ENCODE results near the gene SUN2.
A peak's percentile ranks its signal among the peaks of the same experiment; 100 is the strongest.

Gene SUN2

DNA sequence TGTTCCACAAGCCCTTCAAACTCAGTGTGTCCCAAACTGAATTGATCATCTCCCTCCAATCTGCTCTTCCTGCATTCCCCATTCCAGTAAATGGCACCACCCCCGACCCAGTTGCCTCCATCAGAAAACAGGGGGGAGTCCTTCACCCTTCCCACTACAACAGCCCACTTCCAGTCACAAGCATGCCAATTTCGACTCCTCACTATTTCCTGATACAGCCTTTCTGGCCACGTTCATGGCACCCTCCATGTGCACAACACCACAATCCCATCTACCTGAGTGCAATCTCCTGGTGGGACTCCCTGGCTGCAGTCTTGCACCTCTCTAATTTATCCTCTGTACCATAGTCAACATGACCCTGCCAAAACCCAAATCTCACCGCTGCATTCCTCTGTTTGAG is 39.8 kb upstream of the SUN2 start:
- ChIA-PET POLR2A (no interaction called here), CTCF (interaction anchor here (1.2 to 5.6 kb wide), 2 partner anchors 11 to 27 kb away, joined by 3 to 29 read pairs; no protein-coding TSS in a partner anchor)

DNA sequence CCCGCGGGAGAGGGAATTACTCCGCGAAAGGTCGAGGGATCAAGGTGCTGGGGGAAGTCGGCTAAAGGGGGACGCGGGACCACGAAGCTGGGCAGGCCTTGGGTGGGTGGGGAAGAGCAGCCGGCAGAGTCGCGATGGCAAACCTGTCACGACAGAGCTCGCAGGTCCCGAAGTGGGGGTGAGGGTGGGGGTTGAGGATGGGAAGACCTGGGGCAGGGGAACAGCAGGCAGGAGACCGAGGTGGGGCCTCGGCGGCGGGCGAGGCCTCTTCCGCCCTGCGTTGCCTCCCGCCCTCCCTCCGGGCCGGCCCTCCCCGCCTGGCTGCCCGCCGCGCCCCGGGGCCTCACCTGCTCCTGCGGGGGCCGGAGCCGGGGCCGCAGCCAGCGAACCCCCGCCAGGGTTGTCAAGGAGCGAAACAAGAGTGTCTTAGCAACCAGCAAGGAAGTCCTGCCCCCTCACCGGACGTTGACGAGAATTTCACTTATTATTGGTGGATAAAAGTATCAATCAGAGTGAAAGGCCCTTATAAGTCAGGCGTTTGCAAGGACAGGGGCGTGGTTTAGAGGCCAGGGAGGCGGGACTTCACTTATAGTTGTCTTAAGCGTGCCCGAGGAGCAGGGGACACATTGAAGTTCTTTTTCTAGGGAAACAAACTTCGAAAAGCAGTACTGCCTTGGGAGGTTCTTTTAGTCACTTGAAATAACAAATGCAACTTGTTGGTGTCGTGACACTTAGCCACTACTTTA is 38.1 kb upstream of the SUN2 start, which contains the start of gene DNAL4:
Gene DNAL4, minus strand, starts transcription at position 423 of the 746 bp plus-strand sequence. CDS start 11,412 bp downstream, outside the sequence.
- TF ChIP-seq, protein P1, sequence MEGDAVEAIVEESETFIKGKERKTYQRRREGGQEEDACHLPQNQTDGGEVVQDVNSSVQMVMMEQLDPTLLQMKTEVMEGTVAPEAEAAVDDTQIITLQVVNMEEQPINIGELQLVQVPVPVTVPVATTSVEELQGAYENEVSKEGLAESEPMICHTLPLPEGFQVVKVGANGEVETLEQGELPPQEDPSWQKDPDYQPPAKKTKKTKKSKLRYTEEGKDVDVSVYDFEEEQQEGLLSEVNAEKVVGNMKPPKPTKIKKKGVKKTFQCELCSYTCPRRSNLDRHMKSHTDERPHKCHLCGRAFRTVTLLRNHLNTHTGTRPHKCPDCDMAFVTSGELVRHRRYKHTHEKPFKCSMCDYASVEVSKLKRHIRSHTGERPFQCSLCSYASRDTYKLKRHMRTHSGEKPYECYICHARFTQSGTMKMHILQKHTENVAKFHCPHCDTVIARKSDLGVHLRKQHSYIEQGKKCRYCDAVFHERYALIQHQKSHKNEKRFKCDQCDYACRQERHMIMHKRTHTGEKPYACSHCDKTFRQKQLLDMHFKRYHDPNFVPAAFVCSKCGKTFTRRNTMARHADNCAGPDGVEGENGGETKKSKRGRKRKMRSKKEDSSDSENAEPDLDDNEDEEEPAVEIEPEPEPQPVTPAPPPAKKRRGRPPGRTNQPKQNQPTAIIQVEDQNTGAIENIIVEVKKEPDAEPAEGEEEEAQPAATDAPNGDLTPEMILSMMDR (IDR thresholded peaks at IDR 0.05; ENCODE audit: insufficient read depth, low read length, missing control alignments), result no peak
- POLR2A ChIA-PET, result no interaction called here
- CTCF ChIA-PET, result interaction anchor here (0.6 to 5.6 kb wide), 2 partner anchors 25 to 76 kb away, joined by 3 to 29 read pairs; no protein-coding TSS in a partner anchor

More for the DNA sequence above, 39.8 kb upstream of the SUN2 start:
- H3K4me3 ChIP-seq (ENCODE audit: low read depth, low read length), result no peak overlapping the region
- no peak for DNase-seq (ENCODE audit: low read depth, low spot score)
- TF ChIP-seq, protein P1 (IDR thresholded peaks at IDR 0.05; ENCODE audit: insufficient read depth, low read length, missing control alignments), result no peak

GRCh38 chr22:38793317-38793716 is 37.5 kb upstream of the SUN2 start:
- ChIA-PET CTCF (interaction anchor here (5.6 kb wide), 1 partner anchor 25 kb away, joined by 29 read pairs; no protein-coding TSS in a partner anchor), POLR2A (no interaction called here)
- DNase-seq (ENCODE audit: low read depth, low spot score), result no peak
- TF ChIP-seq, protein P1 (IDR thresholded peaks at IDR 0.05; ENCODE audit: insufficient read depth, low read length, missing control alignments), result no peak
- H3K4me3 ChIP-seq (ENCODE audit: low read depth, low read length), result peak overlapping the region; percentile 66

More for the DNA sequence above, 38.1 kb upstream of the SUN2 start, which contains the start of gene DNAL4:
- peak within 1 kb of the TSS; percentile 66 for H3K4me3 ChIP-seq (ENCODE audit: low read depth, low read length)
- peak; percentile 94 for DNase-seq (ENCODE audit: low read depth, low spot score)

- H3K4me3 ChIP-seq (ENCODE audit: low read depth, low read length), result peak overlapping the region; percentile 66
- TF ChIP-seq, protein P1 (IDR thresholded peaks at IDR 0.05; ENCODE audit: insufficient read depth, low read length, missing control alignments), result no peak
- CTCF ChIA-PET, result interaction anchor here (1.2 to 5.6 kb wide), 3 partner anchors 10 to 50 kb away, joined by 3 to 29 read pairs (median 4); no protein-coding TSS in a partner anchor
- POLR2A ChIA-PET, result no interaction called here
- no peak for DNase-seq (ENCODE audit: low read depth, low spot score)
Observed at GRCh38 chr22:38792833-38793232, 37.0 kb upstream of the SUN2 start.

GRCh38 chr22:38789606-38790005 is 33.8 kb upstream of the SUN2 start:
- CTCF ChIA-PET, result interaction anchor here (10.8 kb wide), 1 partner anchor 21 kb away, joined by 137 read pairs; no protein-coding TSS in a partner anchor
- TF ChIP-seq, protein P1 (IDR thresholded peaks at IDR 0.05; ENCODE audit: insufficient read depth, low read length, missing control alignments), result no peak
- no peak for DNase-seq (ENCODE audit: low read depth, low spot score)
- H3K4me3 ChIP-seq (ENCODE audit: low read depth, low read length), result no peak overlapping the region
- POLR2A ChIA-PET, result no interaction called here

DNA sequence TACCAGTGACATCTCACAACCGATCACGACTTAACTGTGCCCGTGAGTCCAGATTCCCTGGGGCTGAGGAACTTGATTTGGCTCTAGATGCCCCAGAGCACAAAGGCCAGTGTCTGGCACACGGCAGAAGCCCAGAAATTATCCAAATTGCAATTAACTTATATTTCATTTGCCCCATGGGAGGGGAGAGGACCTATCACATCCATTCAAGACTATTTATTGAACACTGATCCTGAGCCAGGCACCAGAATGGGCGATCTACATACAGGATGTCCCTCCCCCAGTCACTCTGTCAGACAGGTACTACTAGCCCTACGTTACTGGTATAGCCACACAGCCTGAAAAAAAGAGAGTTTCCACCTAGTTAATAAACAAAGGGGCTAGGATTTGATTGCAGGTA is 33.0 kb upstream of the SUN2 start:
- ChIA-PET POLR2A (interaction anchor here (0.5 kb wide), 1 partner anchor 731 kb away, joined by 3 read pairs; no protein-coding TSS in a partner anchor), CTCF (interaction anchor here (1.8 to 10.8 kb wide), 2 partner anchors 21 to 83 kb away, joined by 5 to 137 read pairs; no protein-coding TSS in a partner anchor)
- no peak overlapping the region for H3K4me3 ChIP-seq (ENCODE audit: low read depth, low read length)
- TF ChIP-seq, protein P1 (IDR thresholded peaks at IDR 0.05; ENCODE audit: insufficient read depth, low read length, missing control alignments), result no peak
- no peak for DNase-seq (ENCODE audit: low read depth, low spot score)

Data from AG04449 (cell line).